NT2/D1 (cell line): ENCODE data around the gene MOCS3.

Experiments
- DNase-seq: peaks from one replicate; pipeline ENCODE4 v3.0.0-alpha.2; 2011; ENCODE audit warnings: low read depth, low spot score
- H3K27me3 ChIP-seq: 2 replicates; pipeline ENCODE4 v1.6.0; 2011; ENCODE audit warnings: mild to moderate bottlenecking; ENCODE audit not compliant: insufficient read length, insufficient read depth
- H3K36me3 ChIP-seq: 2 replicates; pipeline ENCODE4 v1.6.1; 2011; ENCODE audit warnings: mild to moderate bottlenecking, low read length, mixed read lengths; ENCODE audit not compliant: insufficient read depth, insufficient read length
- H3K4me1 ChIP-seq: 2 replicates; pipeline ENCODE4 v1.5.1; 2011; ENCODE audit not compliant: insufficient read depth, insufficient read length
- H3K4me3 ChIP-seq: 2 replicates; pipeline ENCODE4 v1.5.1; 2011; ENCODE audit warnings: low read depth; ENCODE audit not compliant: insufficient read length
- H3K9ac ChIP-seq: 2 replicates; pipeline ENCODE4 v1.6.0; 2011; ENCODE audit warnings: low read depth; ENCODE audit not compliant: insufficient read length
- H3K9me3 ChIP-seq: 2 replicates; pipeline ENCODE4 v1.5.1; 2011; ENCODE audit warnings: mild to moderate bottlenecking, low read length; ENCODE audit not compliant: insufficient read depth
- SUZ12 ChIP-seq: IDR thresholded peaks from 2 replicates; pipeline ENCODE4 v1.6.1; 2011; ENCODE audit not compliant: insufficient read length, insufficient read depth; ENCODE audit errors: extremely low read depth
- YY1 ChIP-seq: IDR thresholded peaks from 2 replicates; pipeline ENCODE4 v1.6.1; 2011; ENCODE audit not compliant: insufficient read length, insufficient read depth
- ZNF274 ChIP-seq: IDR thresholded peaks from 2 replicates; pipeline ENCODE4 v1.6.1; 2011; ENCODE audit warnings: mild to moderate bottlenecking, low read depth, low read length

Gene MOCS3

GRCh38 chr20:50916934-50917333, 41.7 kb upstream of the MOCS3 start:
- no peak for DNase-seq
- H3K9ac ChIP-seq = no peak overlapping the region
- no peaks in the 10 kb centered on the region for H3K9me3 ChIP-seq
- no peak overlapping the region for H3K4me3 ChIP-seq
- no peaks in the 10 kb centered on the region for H3K27me3 ChIP-seq
- H3K4me1 ChIP-seq = no peaks in the 10 kb centered on the region
- H3K36me3 ChIP-seq = peaks cover 57% of the 10 kb centered on the region
- TF ChIP-seq SUZ12 (no peak), YY1 (no peak), ZNF274 (no peak)

GRCh38 chr20:50918403-50918802, 40.2 kb upstream of the MOCS3 start:
- peaks cover 67% of the 10 kb centered on the region for H3K36me3 ChIP-seq
- H3K9ac ChIP-seq = no peak overlapping the region
- no peaks in the 10 kb centered on the region for H3K9me3 ChIP-seq
- no peaks in the 10 kb centered on the region for H3K4me1 ChIP-seq
- TF ChIP-seq ZNF274 = no peak
- TF ChIP-seq SUZ12 = no peak
- TF ChIP-seq YY1 = no peak
- no peak for DNase-seq
- H3K4me3 ChIP-seq = no peak overlapping the region
- no peaks in the 10 kb centered on the region for H3K27me3 ChIP-seq

GRCh38 chr20:50919567-50919966, 39.1 kb upstream of the MOCS3 start:
- Histone ChIP-seq H3K9me3 (no peaks in the 10 kb centered on the region), H3K4me1 (no peaks in the 10 kb centered on the region), H3K27me3 (no peaks in the 10 kb centered on the region), H3K4me3 (no peak overlapping the region), H3K9ac (no peak overlapping the region), H3K36me3 (peaks cover 68% of the 10 kb centered on the region)
- DNase-seq = no peak
- no peak for TF ChIP-seq SUZ12
- no peak for TF ChIP-seq ZNF274
- no peak for TF ChIP-seq YY1

- TF ChIP-seq ZNF274 (no peak), YY1 (no peak), SUZ12 (no peak)
- no peaks in the 10 kb centered on the region for H3K4me1 ChIP-seq
- peaks cover 80% of the 10 kb centered on the region for H3K36me3 ChIP-seq
- H3K9me3 ChIP-seq = no peaks in the 10 kb centered on the region
- no peaks in the 10 kb centered on the region for H3K27me3 ChIP-seq
- H3K4me3 ChIP-seq = no peak overlapping the region
- H3K9ac ChIP-seq = no peak overlapping the region
- DNase-seq = no peak
Measured at GRCh38 chr20:50920997-50921396, 37.6 kb upstream of the MOCS3 start.

- Histone ChIP-seq H3K9ac (no peak overlapping the region), H3K9me3 (no peaks in the 10 kb centered on the region), H3K4me3 (no peak overlapping the region), H3K27me3 (no peaks in the 10 kb centered on the region), H3K4me1 (no peaks in the 10 kb centered on the region), H3K36me3 (peaks cover 79% of the 10 kb centered on the region)
- DNase-seq = no peak
- TF ChIP-seq SUZ12 (no peak), ZNF274 (no peak), YY1 (no peak)
Measured at GRCh38 chr20:50921803-50922501, 36.7 kb upstream of the MOCS3 start.

GRCh38 chr20:50924261-50924920, 34.2 kb upstream of the MOCS3 start:
- DNase-seq = no peak
- no peaks in the 10 kb centered on the region for H3K27me3 ChIP-seq
- H3K4me1 ChIP-seq = peaks cover 3% of the 10 kb centered on the region
- peaks cover 88% of the 10 kb centered on the region for H3K36me3 ChIP-seq
- no peak overlapping the region for H3K9ac ChIP-seq
- H3K9me3 ChIP-seq = peaks cover 10% of the 10 kb centered on the region; the same call in 1 of the 2 replicates
- no peak for TF ChIP-seq ZNF274
- TF ChIP-seq YY1 = no peak
- no peak for TF ChIP-seq SUZ12
- H3K4me3 ChIP-seq = no peak overlapping the region

- no peak overlapping the region for H3K9ac ChIP-seq
- H3K9me3 ChIP-seq = peaks cover 11% of the 10 kb centered on the region; the same call in 1 of the 2 replicates
- H3K4me1 ChIP-seq = peaks cover 3% of the 10 kb centered on the region
- peaks cover 77% of the 10 kb centered on the region for H3K36me3 ChIP-seq
- TF ChIP-seq SUZ12 = no peak
- TF ChIP-seq ZNF274 = no peak
- no peak overlapping the region for H3K4me3 ChIP-seq
- no peak for DNase-seq
- no peaks in the 10 kb centered on the region for H3K27me3 ChIP-seq
Measured at GRCh38 chr20:50926530-50926929, 32.1 kb upstream of the MOCS3 start.

GRCh38 chr20:50928469-50928868, 30.1 kb upstream of the MOCS3 start:
- H3K4me3 ChIP-seq = peak overlapping the region; percentile 87
- H3K4me1 ChIP-seq = peaks cover 3% of the 10 kb centered on the region
- H3K36me3 ChIP-seq = peaks cover 71% of the 10 kb centered on the region
- H3K9ac ChIP-seq = no peak overlapping the region
- TF ChIP-seq SUZ12 = no peak
- TF ChIP-seq ZNF274 = no peak
- no peak for TF ChIP-seq YY1
- DNase-seq = no peak
- H3K9me3 ChIP-seq = peaks cover 11% of the 10 kb centered on the region; the same call in 1 of the 2 replicates
- no peaks in the 10 kb centered on the region for H3K27me3 ChIP-seq
